ENCODE results near the gene CCL4. TPM values are rescaled to one million over a fixed set of nuclear protein-coding genes. Genes with fewer than 3 reads are reported as not detected.
A peak's percentile ranks its signal among the peaks of the same experiment; 100 is the strongest.

Gene CCL4
- total RNA-seq, 2 experiments from 2014 or later = 1.5 to 2.1 TPM

DNA sequence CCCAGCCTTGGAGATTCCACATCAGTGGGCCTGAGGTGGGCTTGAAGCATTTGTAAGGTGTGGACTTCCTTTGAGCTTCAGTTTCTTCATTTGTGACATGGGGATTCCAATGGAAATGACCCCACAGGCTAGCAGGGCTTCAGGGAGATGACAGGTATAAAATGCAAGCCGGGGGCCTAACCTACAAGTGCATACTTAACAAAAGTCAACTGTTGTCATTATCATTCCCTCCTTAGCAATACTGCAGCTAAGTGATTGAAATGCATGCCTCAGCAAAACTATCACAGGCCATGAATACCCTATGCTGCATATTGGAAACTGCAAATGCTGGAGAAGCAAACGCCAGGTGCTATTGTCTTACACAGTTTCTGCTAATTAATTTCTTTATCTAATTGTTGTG, 19.8 kb downstream of the CCL4 start:
- H3K27me3 Mint-ChIP-seq = peaks cover 5% of the 10 kb centered on the region
- H3K27ac ChIP-seq (ENCODE audit: low read depth in 1 of 2, low read length in 2 of 2) = no peak overlapping the region
- no peak overlapping the region for H3K4me3 ChIP-seq (ENCODE audit: low read length)
- ChIA-PET POLR2A (no interaction called here), CTCF (no interaction called here)
- intact Hi-C loops (cut with DNase I, micrococcal nuclease) = no loop called here
- H3K36me3 Mint-ChIP-seq (ENCODE audit: low read depth) = no peaks in the 10 kb centered on the region
- no peaks in the 10 kb centered on the region for H3K4me1 Mint-ChIP-seq (ENCODE audit: low read depth)
- H3K9me3 Mint-ChIP-seq = peaks cover 2% of the 10 kb centered on the region
- no peak overlapping the region for H3K27ac Mint-ChIP-seq
- peaks cover 13 to 20% of the 10 kb centered on the region in 2 experiments for H3K9me3 ChIP-seq (ENCODE audit: control insufficient read depth in 1 of 2, insufficient read depth in 1 of 2, low read length in 2 of 2)
- no peaks in the 10 kb centered on the region for H3K36me3 ChIP-seq (ENCODE audit: insufficient read depth, low read length)
- no peak overlapping the region for H3K4me3 Mint-ChIP-seq
- DNase-seq (no peak), ATAC-seq (ENCODE audit: poor library complexity) (no peak)
- peaks cover 0 to 2% of the 10 kb centered on the region in 2 experiments for H3K27me3 ChIP-seq (ENCODE audit: control insufficient read depth in 1 of 2, insufficient read depth in 2 of 2, low read length in 2 of 2)
- TF ChIP-seq, protein P1, sequence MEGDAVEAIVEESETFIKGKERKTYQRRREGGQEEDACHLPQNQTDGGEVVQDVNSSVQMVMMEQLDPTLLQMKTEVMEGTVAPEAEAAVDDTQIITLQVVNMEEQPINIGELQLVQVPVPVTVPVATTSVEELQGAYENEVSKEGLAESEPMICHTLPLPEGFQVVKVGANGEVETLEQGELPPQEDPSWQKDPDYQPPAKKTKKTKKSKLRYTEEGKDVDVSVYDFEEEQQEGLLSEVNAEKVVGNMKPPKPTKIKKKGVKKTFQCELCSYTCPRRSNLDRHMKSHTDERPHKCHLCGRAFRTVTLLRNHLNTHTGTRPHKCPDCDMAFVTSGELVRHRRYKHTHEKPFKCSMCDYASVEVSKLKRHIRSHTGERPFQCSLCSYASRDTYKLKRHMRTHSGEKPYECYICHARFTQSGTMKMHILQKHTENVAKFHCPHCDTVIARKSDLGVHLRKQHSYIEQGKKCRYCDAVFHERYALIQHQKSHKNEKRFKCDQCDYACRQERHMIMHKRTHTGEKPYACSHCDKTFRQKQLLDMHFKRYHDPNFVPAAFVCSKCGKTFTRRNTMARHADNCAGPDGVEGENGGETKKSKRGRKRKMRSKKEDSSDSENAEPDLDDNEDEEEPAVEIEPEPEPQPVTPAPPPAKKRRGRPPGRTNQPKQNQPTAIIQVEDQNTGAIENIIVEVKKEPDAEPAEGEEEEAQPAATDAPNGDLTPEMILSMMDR (IDR thresholded peaks at IDR 0.05) = no peak
- peaks cover 5% of the 10 kb centered on the region for H3K4me1 ChIP-seq (ENCODE audit: insufficient read depth, low read length)

DNA sequence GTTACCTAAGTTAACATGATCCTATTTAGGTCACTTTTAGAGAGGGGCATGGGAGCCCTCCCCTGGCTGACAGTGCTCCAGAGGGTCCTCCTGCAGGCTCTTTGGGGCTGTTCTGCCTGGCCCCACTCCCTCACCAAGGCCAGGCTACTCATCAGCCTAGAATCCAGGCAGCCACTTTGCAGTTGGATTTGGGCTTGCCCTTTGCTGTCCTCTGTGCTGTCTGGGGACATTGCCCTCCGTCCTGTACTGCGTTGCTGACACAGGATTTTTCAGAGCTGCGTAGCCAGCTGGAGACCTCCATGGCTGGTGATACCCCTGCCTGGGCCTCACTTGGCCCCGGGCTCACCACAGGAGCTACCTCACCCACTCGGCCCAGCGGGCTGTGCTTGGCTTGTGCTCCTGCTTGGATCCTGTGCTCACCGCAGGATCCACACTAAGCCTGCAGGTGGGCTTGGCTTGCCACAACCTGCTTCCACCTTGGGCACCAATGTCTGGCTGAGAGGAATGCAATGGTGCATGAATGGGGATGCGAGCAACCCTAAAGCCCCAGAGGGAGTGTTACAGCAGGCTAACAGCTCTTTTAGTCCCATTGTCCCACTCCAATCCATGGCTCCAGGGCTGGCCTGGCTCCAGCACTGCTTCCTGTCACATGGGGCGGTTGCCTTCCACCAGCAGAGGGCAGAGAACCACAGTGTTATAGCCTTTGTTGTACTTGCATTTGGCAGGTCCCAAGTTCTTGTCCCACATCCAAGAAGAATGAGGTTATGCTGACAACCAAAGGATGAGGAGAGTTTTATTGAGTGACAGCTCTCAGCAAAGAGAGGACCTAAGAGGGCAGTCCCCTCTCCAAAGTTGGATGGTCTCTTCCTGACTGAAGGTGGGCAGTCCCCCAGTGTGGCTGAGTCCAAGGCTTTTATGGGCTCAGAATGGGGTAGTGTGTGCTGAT, 21.5 kb downstream of the CCL4 start:
- Histone ChIP-seq H3K4me1 (ENCODE audit: insufficient read depth, low read length) (peaks cover 5% of the 10 kb centered on the region), H3K36me3 (ENCODE audit: insufficient read depth, low read length) (no peaks in the 10 kb centered on the region), H3K9me3 (ENCODE audit: control insufficient read depth in 1 of 2, insufficient read depth in 1 of 2, low read length in 2 of 2) (peaks cover 13 to 20% of the 10 kb centered on the region in 2 experiments), H3K27ac (ENCODE audit: low read depth in 1 of 2, low read length in 2 of 2) (no peak overlapping the region), H3K27me3 (ENCODE audit: control insufficient read depth in 1 of 2, insufficient read depth in 2 of 2, low read length in 2 of 2) (peaks cover 0 to 2% of the 10 kb centered on the region in 2 experiments), H3K4me3 (ENCODE audit: low read length) (no peak overlapping the region)
- no peak overlapping the region for H3K27ac Mint-ChIP-seq
- no peak overlapping the region for H3K4me3 Mint-ChIP-seq
- H3K36me3 Mint-ChIP-seq (ENCODE audit: low read depth) = no peaks in the 10 kb centered on the region
- peaks cover 2% of the 10 kb centered on the region for H3K9me3 Mint-ChIP-seq
- peaks cover 5% of the 10 kb centered on the region for H3K27me3 Mint-ChIP-seq
- DNase-seq (no peak), ATAC-seq (ENCODE audit: poor library complexity) (no peak)
- intact Hi-C loops (cut with DNase I, micrococcal nuclease) = no loop called here
- ChIA-PET POLR2A (no interaction called here), CTCF (no interaction called here)
- no peaks in the 10 kb centered on the region for H3K4me1 Mint-ChIP-seq (ENCODE audit: low read depth)
- TF ChIP-seq, protein P1 (IDR thresholded peaks at IDR 0.05) = no peak

DNA sequence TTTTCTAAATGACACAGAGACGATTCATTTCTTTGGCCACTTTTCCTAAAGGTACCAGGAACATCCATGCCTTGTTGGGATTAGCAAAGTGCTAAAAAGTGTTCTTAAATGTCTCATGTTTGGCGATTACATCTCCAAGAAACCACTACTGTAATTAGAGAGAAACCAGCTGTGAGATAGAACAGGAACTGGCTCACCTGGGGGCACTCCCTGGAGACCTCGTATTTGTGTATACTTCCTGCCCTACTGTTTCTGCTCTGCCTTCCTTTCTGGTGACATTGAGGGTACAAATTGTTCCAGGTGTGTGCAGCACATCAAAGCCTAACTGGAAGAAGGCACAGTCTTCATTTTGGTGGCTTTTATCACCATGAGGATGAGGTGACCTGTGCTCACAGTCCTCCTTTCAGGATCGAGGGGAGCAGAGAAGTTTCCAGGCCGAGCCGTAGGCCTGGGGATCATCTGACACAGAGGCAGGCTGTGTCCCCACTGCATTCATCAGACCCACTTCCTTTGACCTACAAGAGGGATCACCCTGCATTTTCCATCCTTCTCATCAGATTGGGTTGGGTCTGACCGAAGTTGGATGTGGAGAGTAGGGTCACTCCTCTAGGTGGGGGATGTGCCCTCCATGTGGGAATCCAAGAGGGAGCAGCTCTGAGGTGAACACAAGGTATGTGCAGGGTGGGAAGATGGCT, 23.7 kb downstream of the CCL4 start:
- H3K27me3 Mint-ChIP-seq = no peaks in the 10 kb centered on the region
- CTCF ChIA-PET = no interaction called here

More for the DNA sequence above, 23.7 kb downstream of the CCL4 start:
- no peaks in the 10 kb centered on the region for H3K36me3 Mint-ChIP-seq (ENCODE audit: low read depth)
- no peaks in the 10 kb centered on the region for H3K4me1 Mint-ChIP-seq (ENCODE audit: low read depth)
- POLR2A ChIA-PET = no interaction called here
- Histone ChIP-seq H3K27me3 (ENCODE audit: control insufficient read depth in 1 of 2, insufficient read depth in 2 of 2, low read length in 2 of 2) (peaks cover 0 to 4% of the 10 kb centered on the region in 2 experiments), H3K4me3 (ENCODE audit: low read length) (no peak overlapping the region), H3K36me3 (ENCODE audit: insufficient read depth, low read length) (no peaks in the 10 kb centered on the region), H3K9me3 (ENCODE audit: control insufficient read depth in 1 of 2, insufficient read depth in 1 of 2, low read length in 2 of 2) (peaks cover 13 to 20% of the 10 kb centered on the region in 2 experiments), H3K4me1 (ENCODE audit: insufficient read depth, low read length) (peaks cover 5% of the 10 kb centered on the region), H3K27ac (ENCODE audit: low read depth in 1 of 2, low read length in 2 of 2) (no peak overlapping the region)
- DNase-seq = peak in 1 of 14 experiments; percentile 44
- TF ChIP-seq, protein P1 (IDR thresholded peaks at IDR 0.05) = no peak
- no peak for ATAC-seq (ENCODE audit: poor library complexity)
- H3K9me3 Mint-ChIP-seq = peaks cover 2% of the 10 kb centered on the region
- no peak overlapping the region for H3K4me3 Mint-ChIP-seq
- intact Hi-C loops (cut with DNase I, micrococcal nuclease) = no loop called here
- no peak overlapping the region for H3K27ac Mint-ChIP-seq
